Left cardiac atrium (tissue), 4 donors: ENCODE measurements around the gene PASD1. TPM values are rescaled to one million over a fixed set of nuclear protein-coding genes. Genes with fewer than 3 reads are reported as not detected.
"Not testable (repeated sequence)": the region's sequence is repeated elsewhere in the genome, so short reads cannot be mapped to it uniquely, and the experiment has no call there.

Experiments used
- ATAC-seq, 2 donors: fragments of 200-7000 bp; cut with Tn5 transposase; one replicate each; pipeline ENCODE4 v1.9.1; 2020; ENCODE audit warnings: mild to moderate bottlenecking in 2 of 2, moderate library complexity in 2 of 2
- DNase-seq: peaks from one replicate; pipeline ENCODE4 v3.0.0-alpha.2; 2020
- intact Hi-C, 2 donors: fragments of 100-400 bp; cut with DNase I; formaldehyde crosslinking; loops; one replicate each; pipeline versions ENCODE4 v1.14.1 to v1.15.1; 2022 to 2023
- total RNA-seq, 2 donors: library from RNA; stranded (reverse); fragmentation: NEBNext Ultra II Directional; extraction: Animal tissue kit (Norgen Biotek cat#: 25700); gene quantifications; one replicate each; pipeline ENCODE4 v1.2.1, GENCODE V29; 2021
- donor health status: DM: no; HTN: yes; CAD: no.
- donor health status: DM: no; HTN: yes; CAD: no; lungs with severe emphysema.
- donor health status: DM: yes; HTN: yes; CAD: no.
- donor health status: Dilated cardiomyopathy.

PASD1 gene
- total RNA-seq, 2 donors from 2014 or later: not detected

- ATAC-seq: no peak
- intact Hi-C loops: no loop called here
- no peak for DNase-seq
Measured at GRCh38 chrX:151604931-151605330, 41.5 kb downstream of the PASD1 start.

DNA sequence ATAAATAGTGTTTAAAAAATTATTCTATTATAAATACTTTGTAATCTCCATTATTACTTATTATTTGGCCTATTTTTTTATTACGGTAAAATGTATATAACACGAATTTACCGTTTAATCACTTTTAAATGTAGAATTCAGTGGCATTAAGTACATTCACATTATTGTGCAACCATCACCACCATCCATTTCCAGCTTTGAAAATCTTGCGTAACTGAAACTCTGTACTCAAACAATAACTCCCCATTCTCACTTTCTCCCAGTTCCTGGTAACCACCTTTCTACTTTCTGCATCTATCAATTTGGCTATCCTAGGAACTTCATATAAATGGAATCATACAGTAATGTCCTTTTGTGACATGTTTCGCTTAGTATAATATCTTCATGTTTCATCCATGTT lies 45.7 kb downstream of the PASD1 start:
- intact Hi-C loops: no loop called here
- DNase-seq (no peak), ATAC-seq (no peak)

DNA sequence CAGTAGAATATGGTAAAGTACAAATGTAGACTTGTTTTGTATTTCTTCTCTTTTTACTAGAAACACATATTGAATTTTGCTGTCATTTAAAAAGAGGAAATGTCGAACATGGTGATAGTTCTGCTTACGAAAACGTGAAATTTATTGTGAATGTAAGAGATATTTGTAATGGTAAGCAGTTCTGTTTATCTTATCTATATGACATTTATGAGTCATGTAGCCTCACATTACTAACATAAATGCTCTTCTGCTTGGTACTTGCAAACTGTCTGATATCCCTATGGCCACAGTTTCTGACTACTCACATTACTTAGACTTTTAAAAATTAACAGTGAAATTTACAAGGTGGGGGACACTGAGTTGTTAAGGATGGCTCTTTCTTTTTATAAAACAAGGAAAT lies 57.9 kb downstream of the PASD1 start:
- DNase-seq: no peak
- intact Hi-C loops: no loop called here
- ATAC-seq: no peak

DNA sequence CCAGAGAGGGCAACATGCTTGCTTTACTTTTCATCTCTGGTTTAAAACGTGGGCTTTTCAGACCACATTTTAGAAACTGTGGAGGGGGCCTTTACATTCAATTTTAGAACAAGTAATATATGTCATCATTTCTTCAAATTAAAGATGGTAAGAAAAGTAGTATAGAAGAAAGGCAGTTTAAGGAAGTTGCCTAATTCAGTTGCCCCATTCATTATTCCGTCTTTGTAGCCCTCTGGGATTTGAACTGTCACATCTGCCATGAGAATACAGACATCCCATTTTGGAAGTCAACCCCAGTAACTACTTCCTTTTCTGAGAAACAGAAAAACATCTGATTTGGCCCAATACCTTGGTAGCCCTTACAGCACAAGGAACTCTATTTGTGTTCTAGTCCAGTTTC lies 61.2 kb downstream of the PASD1 start:
- intact Hi-C loops: no loop called here

DNA sequence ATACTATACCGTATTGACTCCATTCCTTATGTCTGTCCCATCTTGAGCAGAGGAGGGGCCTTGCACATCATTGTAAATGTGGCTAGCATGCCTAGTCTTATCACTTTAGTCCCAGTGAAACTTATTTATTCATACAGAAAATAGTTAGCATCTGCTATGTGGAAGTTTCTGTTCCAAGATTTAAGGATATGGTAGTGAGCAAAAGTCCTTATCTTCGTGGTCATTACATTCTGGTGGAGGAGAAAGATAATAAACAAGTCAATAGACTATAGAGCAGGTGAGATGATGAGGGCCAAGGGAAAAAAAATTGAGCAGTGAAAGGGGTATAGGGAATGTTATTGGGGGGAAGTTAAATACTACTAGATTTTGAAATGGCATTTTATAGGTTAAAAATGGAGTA lies 68.3 kb downstream of the PASD1 start:
- DNase-seq: no peak
- intact Hi-C loops: no loop called here
- ATAC-seq: no peak

More for the DNA sequence above, 61.2 kb downstream of the PASD1 start:
- no peak for DNase-seq
- ATAC-seq: no peak

GRCh38 chrX:151633157-151633556 lies 69.7 kb downstream of the PASD1 start:
- ATAC-seq (no peak), DNase-seq (no peak)
- intact Hi-C loops: no loop called here

- intact Hi-C loops: no loop called here
- ATAC-seq (no peak), DNase-seq (no peak)
Measured at GRCh38 chrX:151634937-151635336, 71.5 kb downstream of the PASD1 start.

GRCh38 chrX:151641564-151641963 lies 78.1 kb downstream of the PASD1 start:
- no peak for ATAC-seq
- intact Hi-C loops: no loop called here
- DNase-seq: no peak

- intact Hi-C loops: no loop called here
- ATAC-seq (no peak), DNase-seq (no peak)
Measured at GRCh38 chrX:151675121-151675746, 111.8 kb downstream of the PASD1 start.

GRCh38 chrX:151676196-151676595 lies 112.7 kb downstream of the PASD1 start:
- ATAC-seq: no peak
- no peak for DNase-seq
- intact Hi-C loops: no loop called here

DNA sequence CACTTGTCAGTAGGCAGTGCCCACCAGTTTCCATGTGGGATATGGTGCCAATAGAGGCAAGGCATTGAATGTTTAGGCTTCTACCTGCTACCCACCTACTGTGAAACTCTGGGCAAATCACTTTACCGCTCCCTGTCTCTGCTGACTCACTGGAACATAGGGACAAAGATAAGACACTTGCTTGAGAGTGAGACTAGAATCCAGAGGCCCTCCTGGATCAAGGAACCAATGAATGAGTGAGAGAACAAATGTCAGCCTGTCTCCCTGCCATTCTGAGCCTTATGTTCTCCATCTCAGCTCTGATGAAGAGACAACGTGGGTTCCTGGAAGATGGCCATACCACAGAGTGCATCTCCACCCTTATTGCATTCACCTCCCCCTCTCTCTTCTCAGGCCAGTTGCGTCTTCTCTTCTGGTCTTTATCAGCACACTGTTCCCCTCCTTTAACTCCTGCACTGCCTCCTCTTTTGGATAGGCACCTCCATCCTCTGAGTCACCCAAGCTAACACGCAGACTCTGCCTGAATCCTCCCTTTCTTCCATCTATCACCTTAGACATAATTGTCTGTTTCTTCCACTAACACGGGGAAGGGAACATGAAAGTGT lies 116.4 kb downstream of the PASD1 start:
- intact Hi-C loops: loop anchor here (2.0 to 5.0 kb wide), 2 partner anchors 528 to 529 kb away; no protein-coding TSS in a partner anchor
- no peak for DNase-seq

DNA sequence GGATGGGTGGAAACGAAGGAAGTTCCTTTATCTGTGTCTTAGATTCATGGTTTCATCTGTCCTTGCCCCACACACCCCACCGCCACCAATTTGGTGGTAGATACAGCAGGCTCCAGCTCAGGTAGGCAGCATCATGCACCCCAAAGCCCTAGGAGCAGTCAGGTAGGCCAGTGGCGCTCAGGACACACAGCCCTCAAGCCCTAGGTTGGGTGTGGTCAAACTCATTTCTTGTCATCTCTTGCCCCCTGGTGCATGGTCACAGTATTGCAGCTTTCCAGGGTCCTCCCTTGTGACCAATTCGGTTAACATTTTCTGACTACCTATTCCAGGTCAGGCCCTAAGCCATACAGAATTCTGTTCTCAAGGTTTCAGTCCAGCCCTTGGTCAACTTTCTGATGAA lies 117.3 kb downstream of the PASD1 start:
- DNase-seq (peak; percentile 34), ATAC-seq (peak; percentile 34 to 51)
- intact Hi-C loops: loop anchor here (2.0 to 5.0 kb wide), 2 partner anchors 529 to 530 kb away; no protein-coding TSS in a partner anchor

More for the DNA sequence above, 116.4 kb downstream of the PASD1 start:
- ATAC-seq: peak in 1 of 2 donors; percentile 68

GRCh38 chrX:151687635-151688034 lies 124.2 kb downstream of the PASD1 start:
- intact Hi-C loops: no loop called here
- no peak for DNase-seq

DNA sequence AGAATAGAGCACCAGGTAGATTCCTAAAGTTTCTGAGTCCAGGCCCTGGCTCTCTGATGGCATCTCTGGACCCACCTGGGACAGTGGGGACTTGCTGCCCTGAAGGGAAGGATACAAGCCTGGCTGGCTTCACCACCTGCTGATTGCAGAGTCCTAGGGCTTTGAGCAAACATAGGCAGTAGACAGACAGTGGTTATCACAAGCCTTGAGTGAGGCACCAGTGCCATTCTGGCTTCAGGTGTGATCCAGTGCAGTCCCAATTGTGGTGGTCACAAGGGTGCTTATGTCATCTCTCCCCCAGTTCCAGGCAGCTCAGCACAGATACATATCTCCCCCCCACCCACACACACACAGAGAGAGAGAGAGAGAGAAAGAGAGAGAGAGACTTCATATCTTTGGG lies 125.2 kb downstream of the PASD1 start:
- intact Hi-C loops: no loop called here
- ATAC-seq (no peak), DNase-seq (no peak)

More at GRCh38 chrX:151687635-151688034, 124.2 kb downstream of the PASD1 start:
- no peak for ATAC-seq

- intact Hi-C loops: no loop called here
- DNase-seq (no peak), ATAC-seq (no peak)
Measured at GRCh38 chrX:151692825-151693224, 129.3 kb downstream of the PASD1 start.

GRCh38 chrX:151694121-151694520 lies 130.6 kb downstream of the PASD1 start:
- no peak for DNase-seq
- ATAC-seq: no peak
- intact Hi-C loops: no loop called here

- DNase-seq (no peak), ATAC-seq (no peak)
- intact Hi-C loops: no loop called here
Measured at GRCh38 chrX:151694661-151695582, 131.4 kb downstream of the PASD1 start, which contains the start of gene PRRG3. TSS of gene PRRG3 (plus strand) at chrX:151695458. CDS start at chrX:151698815, 3,357 bp downstream.

DNA sequence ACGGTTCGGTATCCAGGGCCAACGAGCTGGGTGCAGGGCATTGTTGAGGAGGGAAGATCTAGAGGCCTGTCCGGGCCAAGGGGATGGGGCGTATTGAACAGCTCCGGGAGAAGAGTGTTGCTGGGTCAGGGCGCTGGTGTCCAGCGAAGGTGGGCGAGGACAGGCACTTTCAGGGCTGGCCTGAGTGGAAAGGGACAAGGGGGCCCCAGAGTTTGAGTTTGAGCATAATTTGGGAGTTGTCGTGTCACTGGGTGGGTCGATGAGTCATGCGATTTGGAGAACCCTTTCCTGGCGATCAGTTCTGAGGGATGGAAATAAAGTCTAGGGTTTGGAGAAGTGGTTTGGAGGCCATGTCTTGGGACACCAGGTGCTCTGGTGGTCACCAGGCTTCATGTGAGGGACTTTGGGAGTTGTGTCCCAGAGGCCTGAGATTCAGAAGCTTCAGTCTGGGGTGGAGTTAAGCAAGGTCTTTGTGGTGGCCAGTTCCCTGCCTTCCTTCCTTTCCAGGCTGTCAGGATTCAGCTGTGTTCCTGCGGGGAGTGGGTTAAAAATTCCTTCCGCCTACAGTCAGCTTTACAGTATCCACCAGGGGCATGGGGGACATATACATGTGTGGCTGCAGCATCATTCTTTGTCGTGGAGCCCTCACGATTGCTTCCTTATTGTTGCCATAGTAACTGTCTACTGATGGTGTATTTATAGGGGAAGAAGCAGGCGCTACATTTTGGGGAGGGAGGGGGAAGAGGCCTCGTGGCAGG lies 132.3 kb downstream of the PASD1 start:
- DNase-seq (no peak), ATAC-seq (no peak)
- intact Hi-C loops: no loop called here

DNA sequence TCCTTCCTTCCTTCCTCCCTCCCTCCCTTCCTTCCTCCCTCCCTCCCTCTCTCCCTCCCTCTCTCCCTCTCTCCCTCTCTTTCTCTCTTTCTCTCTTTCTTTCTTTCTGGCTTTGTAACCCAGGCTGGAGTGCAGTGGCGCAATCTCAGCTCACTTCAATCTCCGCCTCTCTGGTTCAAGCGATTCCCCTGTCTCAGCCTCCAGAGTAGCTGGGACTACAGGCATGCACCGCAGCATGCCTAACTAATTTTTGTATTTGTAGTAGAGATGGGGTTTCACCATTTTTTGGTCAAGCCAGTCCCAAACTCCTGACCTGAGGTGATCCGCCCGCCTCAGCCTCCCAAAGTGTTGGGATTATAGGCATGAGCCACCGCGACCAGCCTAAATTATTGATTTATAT lies 133.6 kb downstream of the PASD1 start:
- intact Hi-C loops, ATAC-seq, DNase-seq: not testable (repeated sequence)
